Panc1 (cell line): ENCODE measurements around the gene TBC1D12. TPM values are rescaled to one million over a fixed set of nuclear protein-coding genes. Genes with fewer than 3 reads are reported as not detected.

Source experiments
- ATAC-seq: fragments of 200-7000 bp; cut with Tn5 transposase; 2 replicates; pipeline ENCODE4 v1.9.1; 2020; ENCODE audit warnings: mild to moderate bottlenecking, moderate library complexity
- BruUV-seq: library from RNA; stranded (reverse); fragments of 400-500 nt; replicated peaks from 2 replicates; lab custom pipeline; 2021; lab: Mats Ljungman, UMichigan
- CTCF ChIA-PET: fragments of 300-600 bp; sonication (Branson Sonifier 250); formaldehyde crosslinking; loops from one replicate; lab custom pipeline; 2022; ENCODE audit warnings: antibody characterized with exemption; lab: Charles Lee
- POLR2A ChIA-PET: fragments of 300-600 bp; sonication (Branson Sonifier 250); formaldehyde crosslinking; loops from one replicate; lab custom pipeline; 2022; ENCODE audit warnings: antibody characterized with exemption; lab: Charles Lee
- DNase-seq: peaks from one replicate; pipeline ENCODE4 v3.0.0-alpha.2; 2010; ENCODE audit warnings: low read depth, low spot score
- H3K27ac ChIP-seq: 2 replicates; pipeline ENCODE4 v1.5.1; 2011; ENCODE audit warnings: mild to moderate bottlenecking, low read length, inconsistent platforms
- H3K27me3 ChIP-seq: fragments of 200-500 bp; sonication (Bioruptor generic); 2 replicates; pipeline ENCODE4 v1.6.0; 2014; ENCODE audit warnings: low read length, inconsistent platforms; ENCODE audit not compliant: control insufficient read depth, insufficient read depth
- H3K36me3 ChIP-seq: fragments of 200-500 bp; sonication (Bioruptor generic); 2 replicates; pipeline ENCODE4 v1.5.1; 2014; ENCODE audit warnings: inconsistent platforms, mild to moderate bottlenecking, low read length, moderate library complexity; ENCODE audit not compliant: control insufficient read depth, insufficient read depth
- H3K4me1 ChIP-seq: 2 replicates; pipeline ENCODE4 v1.5.1; 2011; ENCODE audit warnings: inconsistent platforms, mild to moderate bottlenecking, low read length, moderate library complexity; ENCODE audit not compliant: control insufficient read depth, insufficient read depth
- H3K4me3 ChIP-seq, 2 experiments: 2 replicates each; pipeline ENCODE4 v1.5.1; 2011 to 2012; ENCODE audit warnings: low read depth in 2 of 2, low read length in 2 of 2, mild to moderate bottlenecking in 2 of 2, inconsistent platforms in 1 of 2, moderate library complexity in 1 of 2
- H3K9me3 ChIP-seq: fragments of 200-500 bp; sonication (Bioruptor generic); 2 replicates; pipeline ENCODE4 v1.5.1; 2014; ENCODE audit warnings: low read depth, mild to moderate bottlenecking, inconsistent platforms, low read length, moderate library complexity; ENCODE audit not compliant: control insufficient read depth, insufficient read depth
- POLR2AphosphoS5 ChIP-seq: IDR thresholded peaks from 2 replicates; pipeline ENCODE4 v1.6.1; 2012; ENCODE audit warnings: mild to moderate bottlenecking, low read depth, low read length, moderate library complexity
- REST ChIP-seq, 2 experiments: IDR thresholded peaks; 2 replicates each; pipeline ENCODE4 v1.6.1; 2011 to 2012; ENCODE audit warnings: low read depth in 2 of 2, control low read depth in 1 of 2, low read length in 1 of 2, mild to moderate bottlenecking in 1 of 2, moderate library complexity in 1 of 2; ENCODE audit not compliant: insufficient read depth in 1 of 2
- SIN3A ChIP-seq: IDR thresholded peaks from 2 replicates; pipeline ENCODE4 v1.6.1; 2012; ENCODE audit warnings: low read depth, mild to moderate bottlenecking, low read length, moderate library complexity, borderline replicate concordance; ENCODE audit not compliant: insufficient read depth
- TCF7L2 ChIP-seq: IDR thresholded peaks from 2 replicates; pipeline ENCODE4 v1.6.1; 2011; ENCODE audit warnings: mild to moderate bottlenecking, low read depth, low read length, inconsistent platforms
- in situ Hi-C: cut with HindIII; loops from 2 replicates; pipeline ENCODE4 v1.10.0; 2016; ENCODE audit warnings: low sequenced_read_pairs, low pct_unique_long_range_greater_than_20kb
- intact Hi-C: fragments of 100-400 bp; cut with micrococcal nuclease; formaldehyde crosslinking; loops from one replicate; pipeline ENCODE4 v1.10.0; 2022; ENCODE audit not compliant: unreplicated experiment
- total RNA-seq: library from RNA; stranded (reverse); gene quantifications from one replicate; pipeline ENCODE4 v1.2.1, GENCODE V29; 2021; ENCODE audit not compliant: unreplicated experiment
- TF ChIP-seq, protein P1 (sequence below): fragments of 450-650 bp; IDR thresholded peaks from 2 replicates; pipeline ENCODE4 v1.5.1; 2017; ENCODE audit warnings: mild to moderate bottlenecking

Gene TBC1D12
- total RNA-seq, 1 experiment from 2014 or later, result 23.7 TPM

DNA sequence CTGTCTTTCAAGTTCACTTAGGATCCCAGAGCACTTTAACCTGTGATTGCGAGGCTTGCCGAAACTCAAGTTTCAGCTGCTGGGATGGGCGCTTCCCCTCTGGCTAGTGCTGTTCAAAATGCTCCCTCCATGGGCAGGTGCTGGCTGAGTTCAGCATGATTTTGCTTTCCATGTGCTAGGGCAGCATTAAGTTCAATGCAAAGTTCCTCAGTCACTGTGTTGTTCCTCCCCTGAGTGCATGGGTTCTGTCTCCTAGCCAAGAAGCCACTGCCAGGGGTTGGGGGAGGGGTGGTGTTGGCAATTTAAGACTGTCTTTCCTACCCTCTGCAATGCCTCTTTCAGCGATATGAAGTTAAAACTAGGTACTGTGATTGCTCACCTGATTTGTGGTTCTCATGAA lies 86.8 kb downstream of the TBC1D12 start:
- in situ Hi-C loops (no loop called here), intact Hi-C loops (no loop called here)
- BruUV-seq, result no TSS peak
- DNase-seq (no peak), ATAC-seq (peak; percentile 68; the same call in 1 of the 2 replicates)
- Histone ChIP-seq H3K4me3 (no peak overlapping the region), H3K27me3 (no peaks in the 10 kb centered on the region), H3K4me1 (peaks cover 3% of the 10 kb centered on the region; the same call in 1 of the 2 replicates), H3K9me3 (no peaks in the 10 kb centered on the region), H3K27ac (no peak overlapping the region), H3K36me3 (no peaks in the 10 kb centered on the region)
- TF ChIP-seq TCF7L2, result no peak
- TF ChIP-seq, protein P1, sequence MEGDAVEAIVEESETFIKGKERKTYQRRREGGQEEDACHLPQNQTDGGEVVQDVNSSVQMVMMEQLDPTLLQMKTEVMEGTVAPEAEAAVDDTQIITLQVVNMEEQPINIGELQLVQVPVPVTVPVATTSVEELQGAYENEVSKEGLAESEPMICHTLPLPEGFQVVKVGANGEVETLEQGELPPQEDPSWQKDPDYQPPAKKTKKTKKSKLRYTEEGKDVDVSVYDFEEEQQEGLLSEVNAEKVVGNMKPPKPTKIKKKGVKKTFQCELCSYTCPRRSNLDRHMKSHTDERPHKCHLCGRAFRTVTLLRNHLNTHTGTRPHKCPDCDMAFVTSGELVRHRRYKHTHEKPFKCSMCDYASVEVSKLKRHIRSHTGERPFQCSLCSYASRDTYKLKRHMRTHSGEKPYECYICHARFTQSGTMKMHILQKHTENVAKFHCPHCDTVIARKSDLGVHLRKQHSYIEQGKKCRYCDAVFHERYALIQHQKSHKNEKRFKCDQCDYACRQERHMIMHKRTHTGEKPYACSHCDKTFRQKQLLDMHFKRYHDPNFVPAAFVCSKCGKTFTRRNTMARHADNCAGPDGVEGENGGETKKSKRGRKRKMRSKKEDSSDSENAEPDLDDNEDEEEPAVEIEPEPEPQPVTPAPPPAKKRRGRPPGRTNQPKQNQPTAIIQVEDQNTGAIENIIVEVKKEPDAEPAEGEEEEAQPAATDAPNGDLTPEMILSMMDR, result no peak
- TF ChIP-seq SIN3A, result no peak
- no peak for TF ChIP-seq POLR2AphosphoS5
- TF ChIP-seq REST (IDR thresholded peaks at IDR 0.05; ENCODE audit: insufficient read depth in 1 of 2, low read depth in 2 of 2, low read length in 1 of 2), result no peak
- ChIA-PET CTCF (no interaction called here), POLR2A (no interaction called here)

- no peaks in the 10 kb centered on the region for H3K27me3 ChIP-seq
- TF ChIP-seq TCF7L2, result no peak
- TF ChIP-seq, protein P1, result no peak
- no peak for TF ChIP-seq REST (IDR thresholded peaks at IDR 0.05; ENCODE audit: insufficient read depth in 1 of 2, low read depth in 2 of 2, low read length in 1 of 2)
- no peak for TF ChIP-seq POLR2AphosphoS5
- no peak for TF ChIP-seq SIN3A
- H3K4me1 ChIP-seq, result peaks cover 3% of the 10 kb centered on the region; the same call in 1 of the 2 replicates
- no TSS peak for BruUV-seq
- POLR2A ChIA-PET, result no interaction called here
- ATAC-seq (no peak), DNase-seq (no peak)
- no peak overlapping the region for H3K4me3 ChIP-seq
- no peaks in the 10 kb centered on the region for H3K36me3 ChIP-seq
- in situ Hi-C loops (no loop called here), intact Hi-C loops (no loop called here)
- H3K9me3 ChIP-seq, result no peaks in the 10 kb centered on the region
- CTCF ChIA-PET, result no interaction called here
- H3K27ac ChIP-seq, result no peak overlapping the region
Observed at GRCh38 chr10:94489976-94490788, 87.8 kb downstream of the TBC1D12 start.
